NT2/D1 (cell line): Measurements from ENCODE around the gene CLIC5.

Source experiments
- DNase-seq: peaks from one replicate; pipeline ENCODE4 v3.0.0-alpha.2; 2011; ENCODE audit warnings: low read depth, low spot score
- H3K27me3 ChIP-seq: 2 replicates; pipeline ENCODE4 v1.6.0; 2011; ENCODE audit warnings: mild to moderate bottlenecking; ENCODE audit not compliant: insufficient read length, insufficient read depth
- H3K36me3 ChIP-seq: 2 replicates; pipeline ENCODE4 v1.6.1; 2011; ENCODE audit warnings: mild to moderate bottlenecking, low read length, mixed read lengths; ENCODE audit not compliant: insufficient read depth, insufficient read length
- H3K4me1 ChIP-seq: 2 replicates; pipeline ENCODE4 v1.5.1; 2011; ENCODE audit not compliant: insufficient read depth, insufficient read length
- H3K4me3 ChIP-seq: 2 replicates; pipeline ENCODE4 v1.5.1; 2011; ENCODE audit warnings: low read depth; ENCODE audit not compliant: insufficient read length
- H3K9ac ChIP-seq: 2 replicates; pipeline ENCODE4 v1.6.0; 2011; ENCODE audit warnings: low read depth; ENCODE audit not compliant: insufficient read length
- H3K9me3 ChIP-seq: 2 replicates; pipeline ENCODE4 v1.5.1; 2011; ENCODE audit warnings: mild to moderate bottlenecking, low read length; ENCODE audit not compliant: insufficient read depth
- SUZ12 ChIP-seq: IDR thresholded peaks from 2 replicates; pipeline ENCODE4 v1.6.1; 2011; ENCODE audit not compliant: insufficient read length, insufficient read depth; ENCODE audit errors: extremely low read depth
- YY1 ChIP-seq: IDR thresholded peaks from 2 replicates; pipeline ENCODE4 v1.6.1; 2011; ENCODE audit not compliant: insufficient read length, insufficient read depth
- ZNF274 ChIP-seq: IDR thresholded peaks from 2 replicates; pipeline ENCODE4 v1.6.1; 2011; ENCODE audit warnings: mild to moderate bottlenecking, low read depth, low read length

Gene CLIC5

DNA sequence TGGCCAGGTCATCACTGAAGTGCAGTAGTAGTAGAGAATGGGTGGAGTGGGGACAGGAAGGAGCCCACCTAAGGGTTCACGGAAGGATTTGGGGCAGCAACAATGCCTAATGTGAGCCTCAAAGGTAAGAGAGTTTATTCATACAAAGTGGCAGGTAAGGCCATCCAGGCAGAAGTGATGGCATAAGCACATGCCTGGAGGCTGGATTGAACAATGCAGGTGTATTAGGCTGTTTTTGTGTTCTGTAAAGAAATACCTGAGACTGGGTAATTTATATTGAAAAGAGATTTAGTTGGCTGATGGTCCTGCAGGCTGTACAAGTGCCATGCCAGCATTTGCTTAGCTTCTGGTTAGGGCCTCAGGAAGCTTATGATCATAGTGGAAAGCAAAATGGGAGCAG, 48.3 kb downstream of the CLIC5 start:
- no peak for DNase-seq
- Histone ChIP-seq H3K27me3 (no peaks in the 10 kb centered on the region), H3K9me3 (no peaks in the 10 kb centered on the region), H3K36me3 (no peaks in the 10 kb centered on the region), H3K4me1 (no peaks in the 10 kb centered on the region), H3K4me3 (no peak overlapping the region), H3K9ac (no peak overlapping the region)
- TF ChIP-seq SUZ12: no peak
- no peak for TF ChIP-seq YY1
- no peak for TF ChIP-seq ZNF274

DNA sequence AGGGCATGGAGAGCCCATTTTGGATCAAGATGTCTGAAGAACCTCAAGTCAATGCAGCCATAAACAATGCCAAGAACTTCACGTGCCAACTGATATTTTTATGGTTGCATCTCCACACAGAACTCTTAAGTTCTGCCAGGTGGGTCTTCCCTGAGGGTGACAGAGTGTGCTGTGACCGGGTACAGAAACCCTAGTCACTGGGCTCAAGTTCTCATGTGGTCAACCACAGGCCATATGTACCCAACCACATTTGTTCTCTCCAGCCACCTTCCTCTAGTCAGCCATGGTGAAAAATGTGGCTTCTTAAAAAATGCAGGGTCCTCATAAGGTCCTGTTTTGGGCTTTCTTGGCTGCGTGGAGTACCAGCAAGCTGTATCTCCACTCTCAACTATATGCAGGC, 48.9 kb downstream of the CLIC5 start:
- Histone ChIP-seq H3K4me3 (no peak overlapping the region), H3K36me3 (no peaks in the 10 kb centered on the region), H3K9ac (no peak overlapping the region), H3K9me3 (no peaks in the 10 kb centered on the region), H3K4me1 (no peaks in the 10 kb centered on the region), H3K27me3 (no peaks in the 10 kb centered on the region)
- DNase-seq: no peak
- no peak for TF ChIP-seq SUZ12
- TF ChIP-seq YY1: no peak
- TF ChIP-seq ZNF274: no peak

DNA sequence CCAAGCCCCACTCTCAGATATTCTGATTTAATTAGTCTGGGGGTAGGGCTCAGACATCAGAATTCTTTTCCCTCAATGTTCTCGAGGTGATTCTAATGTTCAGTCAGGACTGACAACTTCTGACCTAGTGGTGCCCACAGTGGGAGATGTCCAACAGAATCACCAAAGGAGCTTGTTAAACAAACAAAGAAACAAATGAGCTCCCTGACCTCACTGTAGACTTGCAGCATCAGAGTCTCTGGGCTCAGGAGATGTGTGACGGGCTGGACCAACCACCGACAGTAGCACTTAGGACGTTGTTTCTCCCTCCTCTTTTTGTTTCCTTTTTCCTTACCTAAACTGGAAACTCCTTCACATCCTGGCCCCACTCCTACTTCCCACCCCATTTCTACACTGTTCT, 49.3 kb downstream of the CLIC5 start:
- no peak for TF ChIP-seq SUZ12
- no peak for TF ChIP-seq YY1
- TF ChIP-seq ZNF274: no peak
- no peaks in the 10 kb centered on the region for H3K4me1 ChIP-seq
- DNase-seq: no peak
- no peaks in the 10 kb centered on the region for H3K27me3 ChIP-seq
- no peaks in the 10 kb centered on the region for H3K36me3 ChIP-seq
- H3K4me3 ChIP-seq: no peak overlapping the region
- H3K9ac ChIP-seq: no peak overlapping the region
- H3K9me3 ChIP-seq: no peaks in the 10 kb centered on the region

DNA sequence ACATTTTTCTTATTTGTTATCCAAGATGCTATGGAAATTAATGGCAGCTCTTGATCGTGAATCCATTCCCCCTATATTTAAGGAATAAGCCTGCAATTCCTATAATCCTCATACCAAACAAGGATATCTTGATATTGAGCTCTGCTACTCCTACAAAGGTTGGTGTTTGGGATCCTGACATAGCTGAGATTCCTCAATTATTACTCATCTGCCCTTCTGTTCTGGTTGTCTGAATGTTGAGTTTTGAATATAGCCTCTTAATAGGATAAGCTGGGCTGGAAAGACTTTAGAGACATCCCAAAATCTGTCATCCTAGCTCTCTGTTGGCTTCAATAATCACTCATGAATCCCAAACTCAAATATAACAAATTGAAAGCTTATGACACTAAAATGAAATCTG, 49.9 kb downstream of the CLIC5 start:
- H3K4me1 ChIP-seq: no peaks in the 10 kb centered on the region
- H3K36me3 ChIP-seq: no peaks in the 10 kb centered on the region
- no peak for DNase-seq
- H3K9me3 ChIP-seq: no peaks in the 10 kb centered on the region
- no peak overlapping the region for H3K9ac ChIP-seq
- TF ChIP-seq SUZ12 (no peak), YY1 (no peak)
- H3K4me3 ChIP-seq: no peak overlapping the region
- H3K27me3 ChIP-seq: no peaks in the 10 kb centered on the region

DNA sequence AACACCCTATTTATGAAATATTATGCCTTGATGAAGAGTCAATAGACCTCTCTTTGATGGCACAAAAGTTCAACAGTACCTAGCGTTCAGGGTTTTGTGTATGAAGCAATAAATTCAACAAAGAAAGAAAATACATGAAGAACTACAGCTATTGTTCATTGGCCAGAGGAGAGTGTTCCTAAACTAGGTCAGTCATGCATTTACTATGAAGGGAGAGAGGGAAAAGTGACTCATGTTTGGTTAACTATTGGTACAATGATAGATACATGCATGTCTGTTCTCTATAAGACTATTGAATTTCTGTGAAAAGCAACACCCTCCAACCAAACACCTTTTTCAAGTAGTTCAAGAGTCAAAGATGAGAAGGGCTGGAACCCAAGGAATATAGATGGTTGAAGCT, 50.7 kb downstream of the CLIC5 start:
- no peaks in the 10 kb centered on the region for H3K9me3 ChIP-seq
- H3K4me1 ChIP-seq: no peaks in the 10 kb centered on the region
- H3K9ac ChIP-seq: no peak overlapping the region
- no peak overlapping the region for H3K4me3 ChIP-seq
- TF ChIP-seq ZNF274 (no peak), SUZ12 (no peak), YY1 (no peak)
- no peaks in the 10 kb centered on the region for H3K36me3 ChIP-seq
- no peaks in the 10 kb centered on the region for H3K27me3 ChIP-seq
- DNase-seq: no peak

DNA sequence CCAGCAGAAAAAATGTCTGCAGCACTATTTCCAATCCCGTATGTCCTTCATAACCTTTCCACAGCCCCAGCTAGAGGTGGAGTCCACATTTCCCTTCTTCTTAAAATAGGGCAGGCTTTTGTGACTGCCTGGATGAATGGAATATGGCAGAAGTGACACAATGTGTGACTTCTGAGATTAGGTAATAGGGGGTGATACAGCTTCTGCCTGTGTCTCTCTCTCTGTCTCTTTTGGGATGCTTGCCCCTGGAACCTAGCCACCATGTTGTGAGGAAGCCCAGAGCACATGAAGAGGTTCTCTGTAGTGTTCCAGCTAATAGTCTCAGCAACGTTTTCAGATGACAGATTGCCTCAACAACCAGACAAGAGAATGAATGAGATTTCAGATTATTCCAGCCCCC, 51.4 kb downstream of the CLIC5 start:
- TF ChIP-seq SUZ12 (no peak), YY1 (no peak), ZNF274 (no peak)

DNA sequence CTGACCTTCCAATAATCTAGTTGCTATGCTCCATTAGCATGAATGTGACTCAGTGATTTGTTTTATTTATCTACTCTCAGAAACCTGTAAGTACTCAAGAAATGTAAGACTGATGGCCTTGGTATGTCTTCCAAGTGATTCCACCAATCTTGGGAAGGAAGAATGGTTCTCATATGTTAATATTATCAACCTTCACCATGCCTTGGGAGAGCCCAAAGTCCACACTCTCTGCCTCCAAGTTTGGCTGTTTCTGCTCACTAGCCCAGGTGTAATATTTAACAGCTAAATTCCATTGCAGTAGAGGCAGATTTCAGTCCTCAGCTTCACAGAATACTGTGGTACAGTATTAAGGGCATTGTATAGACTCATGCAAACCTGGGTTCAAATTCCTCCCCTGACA, 51.8 kb downstream of the CLIC5 start:
- no peak for DNase-seq
- no peak overlapping the region for H3K9ac ChIP-seq
- H3K9me3 ChIP-seq: no peaks in the 10 kb centered on the region
- no peaks in the 10 kb centered on the region for H3K36me3 ChIP-seq
- H3K4me1 ChIP-seq: no peaks in the 10 kb centered on the region
- H3K27me3 ChIP-seq: no peaks in the 10 kb centered on the region
- no peak for TF ChIP-seq ZNF274
- no peak for TF ChIP-seq SUZ12
- TF ChIP-seq YY1: no peak
- no peak overlapping the region for H3K4me3 ChIP-seq

More for the DNA sequence above, 51.4 kb downstream of the CLIC5 start:
- DNase-seq: no peak
- Histone ChIP-seq H3K36me3 (no peaks in the 10 kb centered on the region), H3K27me3 (no peaks in the 10 kb centered on the region), H3K4me1 (no peaks in the 10 kb centered on the region), H3K4me3 (no peak overlapping the region), H3K9me3 (no peaks in the 10 kb centered on the region), H3K9ac (no peak overlapping the region)

DNA sequence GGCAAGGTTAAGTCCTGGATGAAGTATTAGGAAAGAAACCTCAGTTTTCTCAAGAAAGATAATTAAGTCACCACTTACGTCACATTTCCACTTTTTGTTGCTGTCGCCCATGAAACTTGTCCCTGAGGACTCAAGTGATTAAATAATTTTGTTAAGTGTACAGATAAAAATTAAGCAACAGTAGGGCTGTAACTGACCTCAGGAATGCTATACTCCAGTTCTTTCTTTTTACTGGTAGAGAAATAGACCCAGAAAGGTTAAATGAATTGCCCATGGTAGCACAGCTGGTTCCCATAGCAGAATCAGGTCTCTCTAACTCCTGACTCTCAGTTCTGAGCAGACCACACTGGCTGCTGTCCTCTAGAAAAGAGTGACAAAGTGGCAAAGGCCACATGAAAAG, 54.5 kb downstream of the CLIC5 start:
- no peaks in the 10 kb centered on the region for H3K4me1 ChIP-seq
- H3K4me3 ChIP-seq: no peak overlapping the region
- no peak overlapping the region for H3K9ac ChIP-seq
- TF ChIP-seq ZNF274: no peak
- TF ChIP-seq SUZ12: no peak
- TF ChIP-seq YY1: no peak
- no peaks in the 10 kb centered on the region for H3K36me3 ChIP-seq
- H3K9me3 ChIP-seq: no peaks in the 10 kb centered on the region
- no peaks in the 10 kb centered on the region for H3K27me3 ChIP-seq
- no peak for DNase-seq
